H1 (cell line): Measurements from ENCODE around the gene RFXAP. TPM values are rescaled to one million over a fixed set of nuclear protein-coding genes. Genes with fewer than 3 reads are reported as not detected.

Source experiments
- CTCF ChIA-PET: fragments of 300-600 bp; sonication (Branson Sonifier 250); formaldehyde crosslinking; loops from one replicate; lab custom pipeline; 2021; ENCODE audit not compliant: partially characterized antibody; lab: Charles Lee
- POLR2A ChIA-PET: fragments of 300-600 bp; sonication (Branson Sonifier 250); formaldehyde crosslinking; loops from one replicate; lab custom pipeline; 2021; ENCODE audit warnings: inconsistent platforms; ENCODE audit not compliant: partially characterized antibody; lab: Charles Lee
- DNase-seq, 2 experiments: peaks; one replicate each; pipeline versions ENCODE4 v3.0.0 to v3.0.0-alpha.2; 2010 to 2022; ENCODE audit warnings: low spot score in 2 of 2, low read depth in 1 of 2, mixed read lengths in 1 of 2
- FAIRE-seq: peaks from 2 replicates; lab custom pipeline; 2011; peaks lifted over from hg19 to GRCh38; lab: Jason Lieb, UNC
- H2AFZ ChIP-seq: 2 replicates; pipeline ENCODE4 v1.8.1; 2012; ENCODE audit warnings: low read length, inconsistent platforms
- H2AK5ac ChIP-seq: 2 replicates; pipeline ENCODE4 v1.6.1; 2013; ENCODE audit warnings: low read depth, low read length
- H2BK120ac ChIP-seq: replicated peaks from 2 replicates; pipeline ENCODE3; 2013; ENCODE audit warnings: low read depth, low read length, inconsistent platforms
- H2BK12ac ChIP-seq: 2 replicates; pipeline ENCODE4 v1.6.1; 2013; ENCODE audit warnings: low read depth, low read length
- H2BK15ac ChIP-seq: 2 replicates; pipeline ENCODE4 v1.6.1; 2013; ENCODE audit warnings: low read length
- H2BK20ac ChIP-seq: 2 replicates; pipeline ENCODE4 v1.6.1; 2013; ENCODE audit warnings: low read length
- H2BK5ac ChIP-seq: 2 replicates; pipeline ENCODE4 v1.6.1; 2013; ENCODE audit warnings: low read depth, low read length
- H3K14ac ChIP-seq: 2 replicates; pipeline ENCODE4 v1.6.1; 2013; ENCODE audit warnings: inconsistent platforms; ENCODE audit not compliant: insufficient read length
- H3K18ac ChIP-seq: 2 replicates; pipeline ENCODE4 v1.6.1; 2013; ENCODE audit warnings: low read length; ENCODE audit errors: extremely low read depth
- H3K23ac ChIP-seq: 2 replicates; pipeline ENCODE4 v1.6.1; 2013; ENCODE audit warnings: inconsistent platforms; ENCODE audit not compliant: insufficient read length
- H3K23me2 ChIP-seq: 2 replicates; pipeline ENCODE4 v1.6.1; 2013; ENCODE audit warnings: low read depth, low read length
- H3K27ac ChIP-seq: 2 replicates; pipeline ENCODE4 v1.6.1; 2011; ENCODE audit warnings: low read depth, low read length, inconsistent platforms
- H3K27me3 ChIP-seq, 4 experiments: replicated peaks in 1 of 4; 1 replicate in 1 of 4; 2 replicates in 3 of 4; pipeline versions ENCODE4 v1.6.1 to v1.8.1; 2011 to 2013; ENCODE audit warnings: low read length in 3 of 4, mild to moderate bottlenecking in 3 of 4, inconsistent platforms in 2 of 4, mixed read lengths in 2 of 4, moderate library complexity in 1 of 4; ENCODE audit not compliant: control insufficient read depth in 3 of 4, insufficient read depth in 3 of 4; ENCODE audit errors: extremely low read depth in 1 of 4
- H3K36me3 ChIP-seq, 4 experiments: 2 replicates each; pipeline versions ENCODE4 v1.6.1 to v1.8.1; 2011 to 2013; ENCODE audit warnings: mild to moderate bottlenecking in 4 of 4, low read length in 3 of 4, moderate library complexity in 2 of 4, control low read depth in 1 of 4, inconsistent platforms in 1 of 4; ENCODE audit not compliant: insufficient read depth in 4 of 4, control insufficient read depth in 2 of 4
- H3K4ac ChIP-seq: replicated peaks from 2 replicates; pipeline ENCODE3; 2013; ENCODE audit warnings: low read length, low read depth, mixed read lengths, inconsistent platforms; ENCODE audit not compliant: insufficient read length
- H3K4me1 ChIP-seq, 4 experiments: replicated peaks in 1 of 4; 1 replicate in 1 of 4; 2 replicates in 3 of 4; pipeline versions ENCODE4 v1.6.1 to v1.8.1; 2011 to 2013; ENCODE audit warnings: low read length in 3 of 4, inconsistent platforms in 2 of 4, mixed read lengths in 1 of 4; ENCODE audit not compliant: insufficient read depth in 4 of 4, control insufficient read depth in 3 of 4
- H3K4me2 ChIP-seq, 2 experiments: 2 replicates each; pipeline versions ENCODE4 v1.6.1 to v1.8.1; 2011 to 2013; ENCODE audit warnings: low read depth in 2 of 2, low read length in 2 of 2, control low read depth in 1 of 2, inconsistent platforms in 1 of 2, mild to moderate bottlenecking in 1 of 2; ENCODE audit not compliant: insufficient read depth in 1 of 2
- H3K4me3 ChIP-seq, 4 experiments: fragments of 200-600, 300-600 bp in 1 of 4; sonication (generic), shearing (Covaris generic), sonication (Bioruptor Twin) in 1 of 4; 2 replicates each; pipeline versions ENCODE4 v1.5.1 to v1.8.1; 2011 to 2016; ENCODE audit warnings: low read length in 4 of 4, low read depth in 3 of 4, control low read depth in 2 of 4, inconsistent platforms in 2 of 4, mild to moderate bottlenecking in 2 of 4, mixed read lengths in 1 of 4, moderate library complexity in 1 of 4; ENCODE audit not compliant: insufficient read depth in 2 of 4; ENCODE audit errors: extremely low read depth in 1 of 4
- H3K56ac ChIP-seq: replicated peaks from 2 replicates; pipeline ENCODE3; 2013; ENCODE audit warnings: low read depth, mild to moderate bottlenecking, mixed read lengths, low read length, inconsistent platforms; ENCODE audit not compliant: insufficient read length
- H3K79me1 ChIP-seq: 2 replicates; pipeline ENCODE4 v1.6.1; 2013; ENCODE audit warnings: low read depth, low read length, control low read depth
- H3K79me2 ChIP-seq, 2 experiments: 2 replicates each; pipeline versions ENCODE4 v1.6.1 to v1.8.1; 2012 to 2013; ENCODE audit warnings: low read length in 2 of 2, mild to moderate bottlenecking in 2 of 2, inconsistent platforms in 1 of 2; ENCODE audit not compliant: insufficient read depth in 2 of 2, control insufficient read depth in 1 of 2
- H3K9ac ChIP-seq, 4 experiments: replicated peaks in 1 of 4; 1 replicate in 1 of 4; 2 replicates in 3 of 4; pipeline versions ENCODE4 v1.6.1 to v1.8.1; 2011 to 2013; ENCODE audit warnings: low read depth in 3 of 4, low read length in 3 of 4, control low read depth in 2 of 4, mild to moderate bottlenecking in 2 of 4, moderate library complexity in 2 of 4, inconsistent platforms in 1 of 4; ENCODE audit errors: extremely low read depth in 1 of 4
- H3K9me3 ChIP-seq, 2 experiments: 2 replicates each; pipeline versions ENCODE4 v1.6.1 to v1.8.1; 2012 to 2013; ENCODE audit warnings: mild to moderate bottlenecking in 2 of 2, moderate library complexity in 2 of 2, control low read depth in 1 of 2, inconsistent platforms in 1 of 2, low read depth in 1 of 2, low read length in 1 of 2, mixed read lengths in 1 of 2; ENCODE audit not compliant: insufficient read depth in 2 of 2
- H4K20me1 ChIP-seq, 2 experiments: replicated peaks in 1 of 2; 2 replicates each; pipeline versions ENCODE3 to v1.8.1; 2011 to 2013; ENCODE audit warnings: inconsistent platforms in 2 of 2, low read length in 2 of 2, mild to moderate bottlenecking in 1 of 2; ENCODE audit not compliant: insufficient read depth in 2 of 2, control insufficient read depth in 1 of 2
- H4K5ac ChIP-seq: 2 replicates; pipeline ENCODE4 v1.6.1; 2013; ENCODE audit warnings: low read length, low read depth, mixed read lengths, inconsistent platforms; ENCODE audit not compliant: insufficient read length
- H4K8ac ChIP-seq: 2 replicates; pipeline ENCODE4 v1.8.0; 2013; ENCODE audit warnings: mild to moderate bottlenecking, moderate library complexity, low read length, inconsistent platforms; ENCODE audit not compliant: insufficient read depth; ENCODE audit errors: extremely low read depth
- H4K91ac ChIP-seq: replicated peaks from 2 replicates; pipeline ENCODE3; 2013; ENCODE audit warnings: low read length, mixed read lengths, inconsistent platforms; ENCODE audit not compliant: insufficient read length
- CEBPB ChIP-seq: IDR thresholded peaks from 2 replicates; pipeline ENCODE4 v1.6.1; 2012; ENCODE audit warnings: low read depth, low read length
- CTCF ChIP-seq, 3 experiments: IDR thresholded peaks; 1 replicate in 2 of 3; 2 replicates in 1 of 3; pipeline versions ENCODE4 v1.5.1 to v1.6.1; 2011; ENCODE audit warnings: low read length in 3 of 3, mild to moderate bottlenecking in 3 of 3, inconsistent platforms in 2 of 3, low read depth in 1 of 3, moderate library complexity in 1 of 3; ENCODE audit not compliant: insufficient read depth in 1 of 3; ENCODE audit errors: control extremely low read depth in 1 of 3
- EP300 ChIP-seq, 2 experiments: IDR thresholded peaks; 1 replicate in 1 of 2; 2 replicates in 1 of 2; pipeline ENCODE4 v1.6.1; 2011 to 2012; ENCODE audit warnings: low read depth in 2 of 2, low read length in 2 of 2, mild to moderate bottlenecking in 2 of 2, borderline replicate concordance in 1 of 2, inconsistent platforms in 1 of 2, moderate library complexity in 1 of 2
- NANOG ChIP-seq: IDR thresholded peaks from 2 replicates; pipeline ENCODE4 v1.6.1; 2011; ENCODE audit warnings: low read length, low read depth, mild to moderate bottlenecking, inconsistent platforms; ENCODE audit not compliant: insufficient read depth, poor library complexity, severe bottlenecking
- RAD21 ChIP-seq, 2 experiments: IDR thresholded peaks in 1 of 2; conservative IDR thresholded peaks in 1 of 2; 2 replicates each; pipeline ENCODE4 v1.6.1; 2011; ENCODE audit warnings: low read depth in 2 of 2, low read length in 2 of 2, improper control_type of control experiment in 1 of 2, inconsistent platforms in 1 of 2, mild to moderate bottlenecking in 1 of 2, moderate library complexity in 1 of 2
- RBBP5 ChIP-seq: IDR thresholded peaks from 2 replicates; pipeline ENCODE4 v1.7.1; 2012; ENCODE audit warnings: low read depth, mild to moderate bottlenecking, inconsistent platforms, low read length, moderate library complexity, borderline replicate concordance
- USF2 ChIP-seq: IDR thresholded peaks from 2 replicates; pipeline ENCODE4 v1.6.1; 2011; ENCODE audit warnings: low read length, improper control_type of control experiment
- WGBS, 2 experiments: shearing (Covaris generic) in 1 of 2; methylation state at CpG; one replicate each; pipeline versions ENCODE4 v1.1.6 to v1.1.7; 2013 to 2015; ENCODE audit warnings: low lambda C conversion rate in 2 of 2, mixed read lengths in 2 of 2, inconsistent platforms in 1 of 2, low coverage in 1 of 2, missing lambda C conversion rate in 1 of 2; ENCODE audit not compliant: insufficient replicate concordance in 2 of 2, insufficient coverage in 1 of 2, insufficient read length in 1 of 2; ENCODE audit errors: extremely low coverage in 1 of 2, missing lambda C conversion rate in 1 of 2; 5-methylcytosine and 5-hydroxymethylcytosine counted together
- polyA plus RNA-seq, 7 experiments: library from polyadenylated mRNA; depleted of rRNA in 3 of 7; stranded (reverse) in 5 of 7; unstranded in 2 of 7; fragments of >200 nt in 5 of 7; fragments of 200-250 nt in 2 of 7; gene quantifications; 1 replicate in 5 of 7; 2 replicates in 1 of 7; 4 replicates in 1 of 7; pipeline versions ENCODE4 v1.2.1 to v1.2.3, GENCODE V29; 2011 to 2013; ENCODE audit warnings: missing spikeins in 2 of 7, mixed read lengths in 2 of 7
- total RNA-seq: library from RNA; stranded (reverse); fragmentation: NEBNext Ultra II Directional; extraction: Animal tissue kit (Norgen Biotek cat#: 25700); gene quantifications from 2 replicates; pipeline ENCODE4 v1.2.1, GENCODE V29; 2021

The RFXAP gene
- total and polyA plus RNA-seq, 2 of the 8 experiments (the other 6 are each of a cell fraction or from before 2014, with no cell fraction given) = 5.2 to 11.5 TPM

- Histone ChIP-seq H3K56ac (no peak overlapping the region), H2AFZ (peak overlapping the region; percentile 51; the same call in 1 of the 2 replicates), H2BK20ac (no peak overlapping the region), H3K4ac (no peak overlapping the region), H2BK15ac (no peak overlapping the region), H3K79me2 (no peaks in the 10 kb centered on the region), H2BK120ac (no peak overlapping the region), H4K20me1 (no peaks in the 10 kb centered on the region), H3K23me2 (no peaks in the 10 kb centered on the region), H3K36me3 (no peaks in the 10 kb centered on the region), H3K27me3 (no peaks in the 10 kb centered on the region), H3K23ac (no peak overlapping the region), H3K4me1 (no peaks in the 10 kb centered on the region), H3K18ac (no peak overlapping the region), H4K5ac (no peak overlapping the region), H3K14ac (no peak overlapping the region), H3K27ac (no peak overlapping the region), H4K8ac (no peak overlapping the region), H3K79me1 (no peaks in the 10 kb centered on the region), H2BK5ac (0 out of 2 replicates have a peak overlapping the region, but pooled peaks have one; percentile 26), H3K4me3 (no peak overlapping the region), H4K91ac (no peak overlapping the region), H3K9ac (no peak overlapping the region), H2AK5ac (no peak overlapping the region), H3K9me3 (no peaks in the 10 kb centered on the region), H3K4me2 (no peak overlapping the region), H2BK12ac (no peak overlapping the region)
- 79% methylated on average over 13 of the region's 13 CpGs; no CpG with 5 or more reads in 1 of the 2 experiments for WGBS, 2 experiments
- no peak for FAIRE-seq
- DNase-seq = peak in 1 of 2 experiments; percentile 82
- ChIA-PET POLR2A (interaction anchor here (0.8 to 1.9 kb wide), 2 partner anchors 109 to 149 kb away, joined by 3 to 5 read pairs; no protein-coding TSS in a partner anchor), CTCF (interaction anchor here (0.6 to 7.5 kb wide), 22 partner anchors 8 to 567 kb away, joined by 3 to 85 read pairs (median 3); no protein-coding TSS in a partner anchor)
- TF ChIP-seq EP300 (IDR thresholded peaks at IDR 0.05; ENCODE audit: borderline replicate concordance in 1 of 2, low read depth in 2 of 2, low read length in 2 of 2) (no peak), CTCF (IDR thresholded peaks at IDR 0.05; ENCODE audit: control extremely low read depth in 1 of 3, insufficient read depth in 1 of 3, low read depth in 1 of 3, low read length in 3 of 3) (peak; percentile 56 to 74 (median 60)), USF2 (no peak), RBBP5 (no peak), RAD21 (IDR thresholded peaks at IDR 0.05 in 1 of 2, conservative IDR thresholded peaks at IDR 0.05 in 1 of 2; ENCODE audit: low read depth in 2 of 2, low read length in 2 of 2) (peak; percentile 74 to 78), CEBPB (no peak), NANOG (no peak)
Measured at GRCh38 chr13:36850790-36851438, 31.9 kb downstream of the RFXAP start.
